ENCODE data around the gene NCAM2.

The NCAM2 gene

DNA sequence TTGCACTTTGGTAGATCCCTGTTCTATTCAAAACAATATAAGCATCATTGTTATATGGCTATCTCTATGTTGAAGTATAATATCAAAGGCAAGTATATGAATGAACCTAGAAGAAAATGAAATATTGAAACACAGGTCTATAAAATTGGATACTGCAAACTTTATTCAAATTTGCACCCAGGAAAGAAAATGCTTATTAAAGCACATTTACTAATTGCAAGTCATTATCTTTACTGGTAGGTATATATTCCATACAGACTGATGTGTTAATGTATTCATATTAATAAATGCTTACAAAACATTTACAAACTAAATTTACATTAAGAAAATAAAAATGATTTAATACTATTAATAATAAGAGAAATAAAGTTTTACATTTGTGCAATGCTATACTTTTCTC, 469.8 kb downstream of the NCAM2 start:
- ATAC-seq: no peak

DNA sequence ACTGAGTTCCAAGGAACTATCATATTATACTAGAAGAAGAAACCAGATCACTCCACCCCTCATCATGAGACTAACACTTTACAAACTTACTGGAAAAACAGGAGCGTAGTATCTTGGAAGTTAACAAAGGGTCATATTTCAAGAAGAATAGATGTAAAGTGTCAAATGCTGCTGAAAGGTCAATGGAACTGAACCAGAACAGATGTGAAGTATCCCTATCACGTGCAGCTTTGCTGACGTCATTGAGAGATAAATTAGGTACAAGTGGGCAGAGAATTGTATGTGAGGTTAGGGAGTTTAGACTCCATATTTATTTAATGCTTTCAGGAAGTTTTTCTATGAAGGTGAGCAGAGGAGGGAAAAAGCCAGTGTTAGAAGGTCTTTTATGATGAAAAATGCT, 483.0 kb downstream of the NCAM2 start:
- no peak for ATAC-seq

DNA sequence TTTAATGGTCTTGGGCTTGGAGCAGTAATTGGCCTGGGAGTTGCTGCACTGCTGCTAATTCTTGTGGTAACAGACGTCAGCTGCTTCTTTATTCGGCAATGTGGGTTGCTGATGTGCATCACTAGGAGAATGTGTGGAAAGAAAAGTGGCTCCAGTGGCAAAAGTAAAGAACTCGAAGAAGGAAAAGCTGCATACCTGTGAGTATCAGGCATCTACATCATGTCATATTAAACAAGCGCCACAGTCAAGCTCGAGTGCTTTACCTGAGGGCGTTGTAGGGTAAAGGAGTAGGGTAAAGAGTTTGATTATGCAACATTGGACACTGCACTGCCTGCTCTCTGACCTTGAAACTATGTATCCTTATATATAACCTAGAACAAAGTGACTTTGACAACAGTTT, 510.6 kb downstream of the NCAM2 start:
- no peak for ATAC-seq

DNA sequence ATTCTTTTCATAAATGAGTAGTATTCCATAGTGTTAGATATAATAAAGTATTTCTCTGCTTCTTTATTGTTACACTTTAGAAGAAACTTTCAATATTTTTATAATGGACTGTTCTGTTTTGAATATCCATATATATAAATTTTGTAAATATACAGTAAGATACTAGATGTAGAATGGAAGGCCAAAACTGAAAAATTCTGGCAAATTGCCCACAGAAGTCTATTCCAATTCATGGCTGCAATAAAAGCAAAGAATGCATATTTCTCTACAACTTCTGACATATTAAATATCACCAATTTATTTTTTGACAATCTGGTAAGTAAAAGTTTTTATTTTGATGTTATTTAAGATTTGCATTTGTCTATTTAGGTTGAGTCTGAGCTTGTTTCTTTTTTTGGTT, 532.5 kb downstream of the NCAM2 start:
- no peak for ATAC-seq

DNA sequence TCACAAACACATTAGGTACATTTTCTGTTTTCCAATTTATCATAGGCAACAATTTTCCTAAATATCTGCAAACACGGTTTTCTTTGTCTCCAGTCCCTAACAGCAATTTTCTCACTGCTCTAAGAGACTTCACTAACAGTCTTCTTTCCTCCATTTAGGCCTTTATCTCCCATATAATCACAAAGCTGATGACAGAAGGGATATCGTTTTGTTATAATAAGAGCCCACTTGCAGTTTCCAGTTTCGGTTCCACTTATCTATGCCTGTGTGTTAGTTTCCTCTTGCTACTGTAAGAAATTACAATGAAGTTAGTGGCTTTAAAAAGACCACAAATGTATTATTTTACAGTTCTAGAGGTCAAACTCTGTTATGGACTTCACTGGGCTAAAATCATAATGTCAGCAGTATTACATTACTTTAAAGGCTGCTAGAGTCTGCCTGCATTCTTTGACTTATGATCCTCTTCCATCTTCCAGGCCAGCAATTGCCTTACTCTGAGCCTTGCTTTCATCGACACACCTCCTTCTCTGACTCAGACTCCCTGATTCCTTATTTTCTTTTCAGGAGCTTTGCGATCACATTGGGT, 549.3 kb downstream of the NCAM2 start:
- no peak for ATAC-seq

DNA sequence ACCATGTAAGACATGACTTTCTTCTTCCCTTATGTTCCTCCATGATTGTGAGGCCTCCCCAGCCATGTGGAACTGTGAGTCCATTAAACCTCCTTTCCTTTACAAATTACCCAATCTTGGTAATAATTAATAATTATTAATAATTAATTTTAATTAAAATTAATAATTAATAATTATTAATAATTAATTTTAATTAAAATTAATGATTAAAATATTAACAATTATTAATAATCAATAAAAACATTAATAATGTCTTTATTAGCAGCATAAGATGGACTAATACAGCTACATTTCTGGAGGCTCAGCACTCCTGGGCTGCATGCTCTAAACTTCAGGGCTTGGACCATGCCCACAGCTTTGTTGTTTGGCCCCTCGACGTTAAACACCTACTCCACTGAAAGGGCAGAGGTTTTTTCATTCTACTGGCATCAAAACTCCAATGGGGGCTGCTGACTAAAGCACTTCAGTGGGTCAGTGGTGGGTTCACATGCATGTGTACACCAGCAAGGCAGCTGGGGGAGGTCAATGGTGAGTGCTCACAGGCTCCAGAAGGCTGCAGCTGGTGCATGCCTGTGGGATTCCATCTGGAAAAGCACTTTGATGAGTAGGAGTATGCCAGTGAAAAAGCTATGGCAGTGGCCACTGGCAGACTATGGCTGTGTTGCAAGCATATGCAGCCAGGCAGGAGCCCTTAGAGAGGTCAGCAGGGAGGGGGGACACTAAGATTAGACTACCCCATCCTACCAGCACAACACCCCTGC, 561.3 kb downstream of the NCAM2 start:
- no peak for ATAC-seq

Data from activated CD4-positive, CD25-positive, alpha-beta regulatory T cell treated with anti-CD3 and anti-CD28 coated beads, Interleukin-2, amount 50 U/mL, for 24 hours (primary cell).